GM12873 (cell line): ENCODE measurements around the gene LPXN.

ENCODE experiments used
- CTCF ChIP-seq: IDR thresholded peaks from 2 replicates; pipeline ENCODE4 v1.5.1; 2012; ENCODE audit warnings: low read depth, mild to moderate bottlenecking, moderate library complexity, low read length, control low read depth; ENCODE audit not compliant: insufficient read depth; ENCODE audit errors: missing control alignments

LPXN gene

GRCh38 chr11:58613228-58613627, 37.6 kb upstream of the LPXN start:
- TF ChIP-seq CTCF: no peak

- TF ChIP-seq CTCF: no peak
Measured at GRCh38 chr11:58609723-58610122, 34.1 kb upstream of the LPXN start.

- TF ChIP-seq CTCF: no peak
Measured at GRCh38 chr11:58608331-58608730, 32.7 kb upstream of the LPXN start.

- TF ChIP-seq CTCF: no peak
Measured at GRCh38 chr11:58606930-58607714, 31.5 kb upstream of the LPXN start.

GRCh38 chr11:58600510-58600909, 24.9 kb upstream of the LPXN start:
- TF ChIP-seq CTCF: no peak

- TF ChIP-seq CTCF: no peak
Measured at GRCh38 chr11:58597486-58598144, 22.0 kb upstream of the LPXN start.

- no peak for TF ChIP-seq CTCF
Measured at GRCh38 chr11:58596621-58597020, 21.0 kb upstream of the LPXN start.
